ENCODE results near the gene DENND2A.
"Not testable (repeated sequence)": the region's sequence is repeated elsewhere in the genome, so short reads cannot be mapped to it uniquely, and the experiment has no call there.

Gene DENND2A

GRCh38 chr7:140553236-140553635 lies 87.4 kb downstream of the DENND2A start:
- H3K4me1 ChIP-seq (ENCODE audit: control insufficient read depth, insufficient read depth, low read length, poor library complexity, severe bottlenecking); H3K36me3 ChIP-seq (ENCODE audit: control insufficient read depth, insufficient read depth, low read length); H3K4me3 ChIP-seq (ENCODE audit: insufficient read depth, low read depth, low read length, poor library complexity, severe bottlenecking); H3K27ac ChIP-seq (ENCODE audit: insufficient read depth, low read length, poor library complexity, severe bottlenecking); H3K27me3 ChIP-seq (replicated peaks; ENCODE audit: control insufficient read depth, insufficient read depth, low read length, poor library complexity, severe bottlenecking); DNase-seq; H3K9me3 ChIP-seq (ENCODE audit: control insufficient read depth, low read length): not testable (repeated sequence)

GRCh38 chr7:140552240-140552679 lies 88.4 kb downstream of the DENND2A start:
- Histone ChIP-seq H3K27ac (ENCODE audit: insufficient read depth, low read length, poor library complexity, severe bottlenecking) (no peak overlapping the region), H3K9me3 (ENCODE audit: control insufficient read depth, low read length) (no peaks in the 10 kb centered on the region), H3K4me1 (ENCODE audit: control insufficient read depth, insufficient read depth, low read length, poor library complexity, severe bottlenecking) (no peaks in the 10 kb centered on the region), H3K4me3 (ENCODE audit: insufficient read depth, low read depth, low read length, poor library complexity, severe bottlenecking) (no peak overlapping the region), H3K36me3 (ENCODE audit: control insufficient read depth, insufficient read depth, low read length) (no peaks in the 10 kb centered on the region), H3K27me3 (replicated peaks; ENCODE audit: control insufficient read depth, insufficient read depth, low read length, poor library complexity, severe bottlenecking) (no peaks in the 10 kb centered on the region)
- DNase-seq: no peak

GRCh38 chr7:140551355-140552239 lies 89.0 kb downstream of the DENND2A start:
- Histone ChIP-seq H3K27me3 (replicated peaks; ENCODE audit: control insufficient read depth, insufficient read depth, low read length, poor library complexity, severe bottlenecking) (no peaks in the 10 kb centered on the region), H3K4me1 (ENCODE audit: control insufficient read depth, insufficient read depth, low read length, poor library complexity, severe bottlenecking) (no peaks in the 10 kb centered on the region), H3K4me3 (ENCODE audit: insufficient read depth, low read depth, low read length, poor library complexity, severe bottlenecking) (no peak overlapping the region), H3K36me3 (ENCODE audit: control insufficient read depth, insufficient read depth, low read length) (no peaks in the 10 kb centered on the region), H3K27ac (ENCODE audit: insufficient read depth, low read length, poor library complexity, severe bottlenecking) (no peak overlapping the region), H3K9me3 (ENCODE audit: control insufficient read depth, low read length) (no peaks in the 10 kb centered on the region)
- no peak for DNase-seq

- Histone ChIP-seq H3K36me3 (ENCODE audit: control insufficient read depth, insufficient read depth, low read length) (no peaks in the 10 kb centered on the region), H3K27me3 (replicated peaks; ENCODE audit: control insufficient read depth, insufficient read depth, low read length, poor library complexity, severe bottlenecking) (no peaks in the 10 kb centered on the region), H3K4me1 (ENCODE audit: control insufficient read depth, insufficient read depth, low read length, poor library complexity, severe bottlenecking) (no peaks in the 10 kb centered on the region), H3K4me3 (ENCODE audit: insufficient read depth, low read depth, low read length, poor library complexity, severe bottlenecking) (no peak overlapping the region), H3K27ac (ENCODE audit: insufficient read depth, low read length, poor library complexity, severe bottlenecking) (no peak overlapping the region), H3K9me3 (ENCODE audit: control insufficient read depth, low read length) (no peaks in the 10 kb centered on the region)
- no peak for DNase-seq
Observed at GRCh38 chr7:140546947-140547346, 93.7 kb downstream of the DENND2A start.

GRCh38 chr7:140544388-140544826 lies 96.2 kb downstream of the DENND2A start:
- no peak overlapping the region for H3K27ac ChIP-seq (ENCODE audit: insufficient read depth, low read length, poor library complexity, severe bottlenecking)
- DNase-seq: no peak
- H3K27me3 ChIP-seq (replicated peaks; ENCODE audit: control insufficient read depth, insufficient read depth, low read length, poor library complexity, severe bottlenecking): no peaks in the 10 kb centered on the region
- H3K36me3 ChIP-seq (ENCODE audit: control insufficient read depth, insufficient read depth, low read length): no peaks in the 10 kb centered on the region
- no peaks in the 10 kb centered on the region for H3K9me3 ChIP-seq (ENCODE audit: control insufficient read depth, low read length)
- no peak overlapping the region for H3K4me3 ChIP-seq (ENCODE audit: insufficient read depth, low read depth, low read length, poor library complexity, severe bottlenecking)
- H3K4me1 ChIP-seq (ENCODE audit: control insufficient read depth, insufficient read depth, low read length, poor library complexity, severe bottlenecking): no peaks in the 10 kb centered on the region

- H3K9me3 ChIP-seq (ENCODE audit: control insufficient read depth, low read length): no peaks in the 10 kb centered on the region
- H3K4me1 ChIP-seq (ENCODE audit: control insufficient read depth, insufficient read depth, low read length, poor library complexity, severe bottlenecking): no peaks in the 10 kb centered on the region
- no peaks in the 10 kb centered on the region for H3K27me3 ChIP-seq (replicated peaks; ENCODE audit: control insufficient read depth, insufficient read depth, low read length, poor library complexity, severe bottlenecking)
- H3K4me3 ChIP-seq (ENCODE audit: insufficient read depth, low read depth, low read length, poor library complexity, severe bottlenecking): no peak overlapping the region
- no peak overlapping the region for H3K27ac ChIP-seq (ENCODE audit: insufficient read depth, low read length, poor library complexity, severe bottlenecking)
- no peak for DNase-seq
- H3K36me3 ChIP-seq (ENCODE audit: control insufficient read depth, insufficient read depth, low read length): no peaks in the 10 kb centered on the region
Observed at GRCh38 chr7:140542228-140542603, 98.4 kb downstream of the DENND2A start.

GRCh38 chr7:140541513-140542227 lies 98.9 kb downstream of the DENND2A start:
- DNase-seq: no peak
- Histone ChIP-seq H3K4me3 (ENCODE audit: insufficient read depth, low read depth, low read length, poor library complexity, severe bottlenecking) (no peak overlapping the region), H3K4me1 (ENCODE audit: control insufficient read depth, insufficient read depth, low read length, poor library complexity, severe bottlenecking) (no peaks in the 10 kb centered on the region), H3K27ac (ENCODE audit: insufficient read depth, low read length, poor library complexity, severe bottlenecking) (no peak overlapping the region), H3K27me3 (replicated peaks; ENCODE audit: control insufficient read depth, insufficient read depth, low read length, poor library complexity, severe bottlenecking) (no peaks in the 10 kb centered on the region), H3K36me3 (ENCODE audit: control insufficient read depth, insufficient read depth, low read length) (no peaks in the 10 kb centered on the region), H3K9me3 (ENCODE audit: control insufficient read depth, low read length) (no peaks in the 10 kb centered on the region)

GRCh38 chr7:140541176-140541512 lies 99.5 kb downstream of the DENND2A start:
- Histone ChIP-seq H3K4me3 (ENCODE audit: insufficient read depth, low read depth, low read length, poor library complexity, severe bottlenecking) (no peak overlapping the region), H3K4me1 (ENCODE audit: control insufficient read depth, insufficient read depth, low read length, poor library complexity, severe bottlenecking) (no peaks in the 10 kb centered on the region), H3K27me3 (replicated peaks; ENCODE audit: control insufficient read depth, insufficient read depth, low read length, poor library complexity, severe bottlenecking) (no peaks in the 10 kb centered on the region), H3K36me3 (ENCODE audit: control insufficient read depth, insufficient read depth, low read length) (no peaks in the 10 kb centered on the region), H3K9me3 (ENCODE audit: control insufficient read depth, low read length) (no peaks in the 10 kb centered on the region), H3K27ac (ENCODE audit: insufficient read depth, low read length, poor library complexity, severe bottlenecking) (no peak overlapping the region)
- no peak for DNase-seq

- H3K4me1 ChIP-seq (ENCODE audit: control insufficient read depth, insufficient read depth, low read length, poor library complexity, severe bottlenecking): no peaks in the 10 kb centered on the region
- no peaks in the 10 kb centered on the region for H3K36me3 ChIP-seq (ENCODE audit: control insufficient read depth, insufficient read depth, low read length)
- no peaks in the 10 kb centered on the region for H3K27me3 ChIP-seq (replicated peaks; ENCODE audit: control insufficient read depth, insufficient read depth, low read length, poor library complexity, severe bottlenecking)
- DNase-seq: no peak
- H3K4me3 ChIP-seq (ENCODE audit: insufficient read depth, low read depth, low read length, poor library complexity, severe bottlenecking): no peak overlapping the region
- no peaks in the 10 kb centered on the region for H3K9me3 ChIP-seq (ENCODE audit: control insufficient read depth, low read length)
- no peak overlapping the region for H3K27ac ChIP-seq (ENCODE audit: insufficient read depth, low read length, poor library complexity, severe bottlenecking)
Observed at GRCh38 chr7:140540136-140540777, 100.4 kb downstream of the DENND2A start.

- no peak overlapping the region for H3K4me3 ChIP-seq (ENCODE audit: insufficient read depth, low read depth, low read length, poor library complexity, severe bottlenecking)
- no peaks in the 10 kb centered on the region for H3K36me3 ChIP-seq (ENCODE audit: control insufficient read depth, insufficient read depth, low read length)
- no peaks in the 10 kb centered on the region for H3K9me3 ChIP-seq (ENCODE audit: control insufficient read depth, low read length)
- no peak for DNase-seq
- H3K27ac ChIP-seq (ENCODE audit: insufficient read depth, low read length, poor library complexity, severe bottlenecking): no peak overlapping the region
- H3K4me1 ChIP-seq (ENCODE audit: control insufficient read depth, insufficient read depth, low read length, poor library complexity, severe bottlenecking): no peaks in the 10 kb centered on the region
- no peaks in the 10 kb centered on the region for H3K27me3 ChIP-seq (replicated peaks; ENCODE audit: control insufficient read depth, insufficient read depth, low read length, poor library complexity, severe bottlenecking)
Observed at GRCh38 chr7:140539461-140539860, 101.2 kb downstream of the DENND2A start.
